HG03097 (cell line): ENCODE results near the gene VEPH1.

ENCODE experiments used
- ATAC-seq: cut with Tn5 transposase; IDR thresholded peaks from one replicate; pipeline ENCODE4 v1.9.1; 2021; ENCODE audit not compliant: unreplicated experiment, low FRiP score

The VEPH1 gene

GRCh38 chr3:157438194-157438730 is 65.0 kb downstream of the VEPH1 start:
- no peak for ATAC-seq

GRCh38 chr3:157436583-157437291 is 66.5 kb downstream of the VEPH1 start, which contains the start of gene PTX3:
PTX3 (plus strand) TSS chr3:157436850; CDS start chr3:157436934, 84 bp downstream.
- ATAC-seq = no peak

GRCh38 chr3:157429708-157430107 is 73.5 kb downstream of the VEPH1 start:
- no peak for ATAC-seq

GRCh38 chr3:157428853-157429252 is 74.4 kb downstream of the VEPH1 start:
- no peak for ATAC-seq

DNA sequence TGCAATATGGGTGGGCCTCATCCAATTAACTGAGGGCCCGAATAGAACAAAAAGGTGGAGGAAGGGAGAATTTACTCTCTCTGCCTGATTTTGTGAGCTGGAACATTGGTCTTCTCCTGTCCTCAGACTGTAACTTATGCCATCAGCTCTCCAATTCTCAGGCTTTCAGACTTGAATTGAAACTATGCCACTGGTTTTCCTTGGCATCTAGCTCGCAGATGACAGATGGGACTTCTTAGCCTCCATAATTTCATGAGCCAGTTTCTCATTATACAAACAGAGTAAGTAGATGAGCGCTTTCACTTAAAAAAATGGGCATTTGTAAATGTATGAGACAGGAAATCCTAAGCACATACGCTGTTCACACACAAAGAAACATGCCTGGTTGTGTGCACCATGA is 75.3 kb downstream of the VEPH1 start:
- no peak for ATAC-seq

DNA sequence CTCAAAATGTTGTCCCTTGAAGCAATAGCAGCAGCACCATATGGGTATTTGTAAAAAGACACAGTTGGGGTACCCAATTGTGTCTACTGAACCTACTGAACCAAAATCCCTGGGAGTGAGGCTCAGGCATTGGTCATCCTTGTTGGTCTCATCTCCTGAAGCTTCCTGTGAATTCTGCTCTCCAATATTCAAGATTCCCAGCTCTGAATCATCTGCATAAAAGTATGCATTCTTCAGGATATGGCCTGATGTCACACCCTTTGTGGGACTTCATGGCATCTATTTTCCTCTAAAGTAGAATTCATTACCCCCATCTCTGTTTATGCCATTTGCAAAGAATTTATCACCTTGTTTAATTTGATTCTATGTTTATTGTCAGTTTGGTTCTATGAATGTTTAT is 79.9 kb downstream of the VEPH1 start:
- no peak for ATAC-seq

DNA sequence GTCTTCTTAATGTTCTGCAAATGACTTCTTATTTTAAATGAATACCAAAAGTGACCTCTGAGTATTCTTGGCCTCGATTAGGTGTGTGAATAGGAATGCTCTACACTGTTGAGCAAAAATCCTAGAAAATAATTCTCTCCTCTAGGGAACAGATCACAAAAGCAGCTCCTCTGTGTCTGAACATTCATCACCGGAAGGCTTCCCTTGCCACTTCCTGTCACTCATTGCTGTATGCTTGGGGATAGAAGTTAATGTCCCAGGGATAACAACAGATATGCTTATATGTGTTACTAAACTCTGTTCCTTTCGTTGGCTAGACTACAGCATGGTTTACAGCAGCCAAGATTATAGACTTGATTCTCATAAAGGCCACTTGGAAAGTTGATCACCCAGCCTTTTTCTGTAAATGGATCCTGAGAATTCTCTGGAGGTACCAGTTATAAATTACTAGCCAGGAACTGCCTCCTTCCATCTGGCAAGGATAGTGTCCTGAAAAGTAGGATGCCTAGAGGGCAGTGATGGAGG is 82.5 kb downstream of the VEPH1 start:
- no peak for ATAC-seq

DNA sequence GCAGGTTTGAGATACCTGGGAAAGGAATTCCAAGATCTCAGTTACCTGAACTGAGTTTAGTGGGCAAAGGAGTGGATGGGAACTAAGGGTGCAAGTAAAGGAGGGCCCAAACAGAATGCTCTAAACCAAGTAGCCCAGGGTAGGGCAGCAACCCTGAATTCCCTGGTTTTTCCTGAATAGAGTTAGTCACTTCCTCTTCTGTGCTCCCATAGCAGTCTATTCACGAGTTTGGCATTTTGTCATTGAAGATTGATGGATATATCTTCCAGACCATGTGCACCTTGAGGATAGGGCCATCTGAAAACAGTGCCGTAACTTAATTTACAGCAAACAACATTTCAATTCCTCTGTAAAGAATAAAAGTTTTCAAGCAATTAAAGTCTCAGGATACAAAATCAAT is 85.1 kb downstream of the VEPH1 start:
- ATAC-seq = no peak

DNA sequence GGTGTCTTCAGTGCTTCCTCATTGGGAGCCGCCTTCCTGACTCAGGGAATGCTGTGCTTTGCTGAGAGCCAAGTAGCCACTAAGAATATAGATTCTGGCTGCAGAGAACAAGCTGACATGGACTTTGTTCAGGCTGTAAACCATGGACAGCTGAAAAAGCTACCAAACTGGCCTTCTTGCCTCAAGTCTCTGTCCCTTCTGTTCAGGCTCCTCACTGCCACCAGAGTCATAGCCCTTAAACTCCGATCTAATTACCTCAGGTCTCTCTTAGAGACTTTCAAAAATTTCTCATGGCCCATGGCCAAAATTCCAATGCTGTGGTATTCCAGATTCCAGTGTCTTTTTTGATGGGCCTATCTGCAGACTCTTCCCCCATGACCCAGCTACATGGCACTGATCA is 86.0 kb downstream of the VEPH1 start:
- no peak for ATAC-seq

- no peak for ATAC-seq
Measured at GRCh38 chr3:157416347-157417087, 86.7 kb downstream of the VEPH1 start.

DNA sequence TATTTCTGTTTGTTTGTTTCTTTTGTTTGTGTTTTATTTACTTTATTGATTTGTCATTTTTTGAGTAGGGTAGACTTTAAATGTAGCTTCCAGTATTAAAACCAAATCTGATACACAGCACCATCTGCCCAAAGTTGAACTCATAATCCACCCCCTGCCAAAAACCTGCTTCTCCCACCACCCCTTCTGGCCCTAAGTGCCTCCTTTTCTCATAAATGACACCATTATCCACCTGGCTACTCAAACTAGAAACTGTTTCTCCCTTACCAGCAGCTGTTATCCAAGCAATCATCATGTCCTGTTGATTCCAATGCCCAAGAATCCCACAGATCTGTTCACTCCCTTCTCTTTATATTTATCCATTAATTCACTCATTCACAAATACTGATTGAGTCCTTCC is 88.4 kb downstream of the VEPH1 start:
- no peak for ATAC-seq

DNA sequence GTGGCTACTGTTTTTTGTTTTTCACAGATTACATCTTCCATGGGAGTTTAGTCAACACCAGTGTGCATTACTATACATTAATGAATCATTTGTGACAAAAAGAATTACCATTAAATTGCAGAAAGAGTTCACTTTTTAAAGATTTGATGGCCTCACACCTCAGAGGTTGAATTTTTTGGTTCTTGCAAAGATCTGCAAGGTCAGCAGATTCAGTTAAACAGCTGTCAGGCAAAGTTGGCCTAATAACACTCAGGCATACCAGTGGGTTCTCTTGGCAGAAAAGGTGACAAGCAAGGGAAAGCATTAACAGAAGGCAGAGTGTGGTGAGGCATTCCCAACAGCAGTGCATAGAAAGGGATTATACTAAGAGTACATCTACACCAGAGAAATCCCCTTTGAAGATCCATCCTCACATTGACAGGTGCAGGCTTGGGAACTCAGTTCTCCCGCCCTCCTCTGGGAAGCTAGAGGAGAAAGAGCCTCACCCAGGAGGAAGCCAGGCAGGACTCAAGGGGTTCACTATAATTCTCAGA is 90.8 kb downstream of the VEPH1 start:
- no peak for ATAC-seq

DNA sequence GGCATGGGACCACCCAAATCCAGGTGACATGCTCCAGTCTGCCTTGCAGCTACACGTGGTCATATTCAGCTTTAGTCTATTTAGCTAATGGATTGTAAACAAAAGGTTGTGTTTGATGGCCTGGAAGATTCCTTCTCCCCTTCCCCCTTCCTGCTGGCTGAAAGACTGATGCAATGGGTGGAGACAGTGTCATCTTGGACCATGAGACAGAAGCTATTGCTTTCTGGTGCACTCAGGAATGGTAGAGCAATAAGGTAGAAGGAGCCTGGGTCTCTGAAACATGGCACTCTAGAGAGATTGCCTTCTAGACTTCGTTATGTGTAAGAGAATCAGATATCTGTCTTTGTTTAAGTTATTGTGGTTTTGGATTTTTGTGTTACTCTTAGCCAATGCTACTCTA is 92.3 kb downstream of the VEPH1 start:
- no peak for ATAC-seq

DNA sequence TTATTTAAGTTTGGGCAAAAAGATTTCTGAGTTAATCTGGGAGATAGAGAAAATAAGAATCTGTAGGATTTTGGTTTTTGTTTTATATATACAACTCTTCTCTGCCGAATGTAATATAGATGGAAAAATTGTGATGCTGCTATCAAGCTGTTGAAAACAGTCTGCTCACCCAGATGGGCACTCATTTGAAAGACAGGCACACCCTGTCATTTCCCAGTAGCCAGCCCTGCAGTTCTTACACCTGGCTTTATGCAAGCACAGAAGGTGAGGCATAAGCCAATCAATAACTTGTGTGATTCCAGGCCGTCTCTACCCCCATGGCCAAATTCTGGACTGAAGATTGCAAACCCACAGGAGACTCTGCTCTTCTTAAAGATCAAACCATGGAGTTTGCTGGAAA is 93.7 kb downstream of the VEPH1 start:
- no peak for ATAC-seq

DNA sequence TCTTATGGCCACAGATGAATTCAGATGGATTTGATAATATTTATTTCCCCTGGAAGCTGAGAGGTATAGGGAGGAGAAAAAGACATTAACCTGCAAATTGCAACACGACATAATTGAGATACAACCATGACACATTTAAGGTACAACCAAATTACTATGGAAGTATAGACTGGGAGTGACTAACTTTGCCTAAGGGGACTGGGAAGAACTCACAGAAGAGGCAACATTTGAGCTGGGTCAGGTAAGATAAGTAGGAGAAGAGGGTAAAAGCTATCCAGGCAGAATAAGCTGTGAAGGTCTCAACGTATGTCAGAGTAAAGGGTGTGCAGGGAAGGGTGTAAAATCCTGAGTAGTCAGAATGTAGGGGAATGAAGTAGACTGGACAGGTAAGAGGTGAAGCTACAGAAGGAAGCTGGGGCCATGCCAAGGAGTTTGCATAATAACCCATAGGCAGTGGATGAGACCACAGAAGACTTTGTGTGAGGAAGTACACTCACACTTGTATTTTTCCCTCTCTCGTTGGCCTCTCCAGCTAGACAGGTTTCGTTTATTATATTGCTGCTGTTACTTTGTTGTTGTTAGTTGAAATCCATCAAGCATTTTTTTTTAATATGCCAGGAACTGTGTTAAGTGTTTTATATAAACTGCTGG is 94.6 kb downstream of the VEPH1 start:
- ATAC-seq = no peak

DNA sequence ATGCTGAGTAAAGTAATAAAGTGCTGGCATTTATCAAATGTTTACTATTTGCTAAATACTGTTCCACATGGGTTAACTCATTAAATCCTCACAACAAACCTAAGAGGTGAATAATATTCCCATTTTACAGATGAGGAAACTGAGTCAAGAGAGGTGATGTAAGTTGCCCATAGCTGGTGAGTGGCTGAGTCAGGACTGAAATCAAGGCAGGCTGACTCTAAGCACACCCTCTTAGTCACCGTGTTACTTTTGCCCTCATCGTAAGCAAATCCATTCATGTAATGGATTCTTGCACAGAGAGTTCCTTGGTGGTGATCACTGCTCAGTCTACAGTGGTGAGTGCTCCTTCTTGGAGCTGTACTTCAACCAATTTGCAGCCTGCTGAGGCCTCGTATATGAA is 95.4 kb downstream of the VEPH1 start:
- ATAC-seq = no peak

- ATAC-seq = no peak
Measured at GRCh38 chr3:157406394-157406793, 96.8 kb downstream of the VEPH1 start.

GRCh38 chr3:157405457-157405856 is 97.8 kb downstream of the VEPH1 start:
- no peak for ATAC-seq

DNA sequence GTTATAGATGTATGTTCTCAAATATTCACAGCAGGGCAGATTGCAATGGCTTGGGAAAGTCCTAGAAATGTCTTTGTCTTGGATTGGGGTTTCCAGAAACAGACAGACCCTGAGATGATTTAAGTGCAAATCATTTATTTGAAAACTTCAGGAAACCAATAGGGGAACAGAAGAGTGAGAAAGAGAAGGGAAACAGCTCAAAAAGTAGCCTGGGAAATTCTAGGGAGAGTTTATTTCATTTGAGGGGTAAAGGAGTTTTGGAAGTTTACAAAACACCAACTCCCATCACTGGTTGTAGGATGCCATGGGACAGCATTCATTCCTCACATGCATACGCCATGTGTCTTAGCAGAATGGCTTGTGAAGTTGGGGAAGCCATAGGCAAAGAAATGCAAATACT is 98.8 kb downstream of the VEPH1 start:
- ATAC-seq = no peak

DNA sequence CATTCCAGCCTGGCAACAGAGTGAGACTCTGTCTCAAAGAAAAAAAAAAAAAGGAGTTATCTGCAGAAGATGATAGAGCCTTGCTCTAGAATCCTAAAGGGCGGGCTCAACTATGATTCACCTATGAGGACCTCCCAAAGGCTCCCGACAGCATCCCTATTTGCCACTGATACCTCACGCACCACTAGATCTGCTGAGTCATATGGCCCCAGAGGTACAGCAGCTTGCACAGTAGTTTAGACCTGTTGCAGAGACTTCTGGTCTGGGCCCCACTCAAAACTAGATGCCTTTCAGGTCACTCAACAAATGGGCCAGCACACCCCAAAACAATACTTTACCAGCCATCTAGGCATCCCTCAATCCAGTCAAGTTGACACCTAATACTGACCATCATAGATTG is 104.6 kb downstream of the VEPH1 start:
- no peak for ATAC-seq

DNA sequence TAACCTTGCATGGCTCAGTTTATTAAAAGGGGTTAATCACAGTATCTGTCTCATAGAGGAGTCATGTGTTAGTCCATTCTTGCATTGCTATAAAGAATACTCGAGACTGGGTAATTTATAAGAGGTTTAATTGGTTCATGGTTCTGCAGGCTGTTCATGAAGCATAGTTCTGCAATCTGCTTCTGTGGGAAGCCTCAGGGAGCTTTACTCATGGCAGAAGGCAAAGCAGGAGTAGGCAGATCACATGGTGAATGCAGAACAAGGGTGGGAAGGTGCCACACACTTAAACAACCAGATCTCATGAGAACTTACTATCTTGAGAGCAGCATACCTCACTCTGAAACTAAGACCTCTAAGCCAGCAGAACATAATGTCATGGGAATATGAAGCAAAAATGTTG is 108.8 kb downstream of the VEPH1 start:
- no peak for ATAC-seq
